Kidney (tissue), 14 donors: Measurements from ENCODE around the gene ASCL1. TPM values are rescaled to one million over a fixed set of nuclear protein-coding genes. Genes with fewer than 3 reads are reported as not detected.

ENCODE experiments used
- DNase-seq, 5 donors: peaks; one replicate each; pipeline ENCODE4 v3.0.0-alpha.2; 2013 to 2020
- FAIRE-seq: peaks from 2 replicates; lab custom pipeline; 2012; peaks lifted over from hg19 to GRCh38; lab: Jason Lieb, UNC
- H3K27ac ChIP-seq, 2 donors: one replicate each; pipeline ENCODE4 v1.7.0; 2013; ENCODE audit warnings: low read depth in 2 of 2, low read length in 2 of 2, inconsistent platforms in 1 of 2
- H3K27me3 ChIP-seq: one replicate; pipeline ENCODE4 v1.7.1; 2013; ENCODE audit warnings: low read length, inconsistent platforms; ENCODE audit not compliant: control insufficient read depth, insufficient read depth
- H3K36me3 ChIP-seq, 3 donors: one replicate each; pipeline versions ENCODE4 v1.7.0 to v1.7.1; 2013; ENCODE audit warnings: low read length in 3 of 3, control low read depth in 1 of 3, inconsistent platforms in 1 of 3; ENCODE audit not compliant: insufficient read depth in 3 of 3, control insufficient read depth in 2 of 3
- H3K4me1 ChIP-seq, 3 donors: one replicate each; pipeline versions ENCODE4 v1.7.0 to v1.7.1; 2013; ENCODE audit warnings: low read length in 3 of 3, inconsistent platforms in 1 of 3, low read depth in 1 of 3; ENCODE audit not compliant: control insufficient read depth in 2 of 3, insufficient read depth in 2 of 3
- H3K4me3 ChIP-seq, 3 donors: one replicate each; pipeline versions ENCODE4 v1.7.0 to v1.8.1; 2013; ENCODE audit warnings: low read length in 3 of 3, control low read depth in 1 of 3, inconsistent platforms in 1 of 3
- H3K9ac ChIP-seq, 3 donors: one replicate each; pipeline versions ENCODE4 v1.7.0 to v1.7.1; 2013; ENCODE audit warnings: low read length in 3 of 3, control low read depth in 1 of 3, inconsistent platforms in 1 of 3
- H3K9me3 ChIP-seq, 3 donors: one replicate each; pipeline versions ENCODE4 v1.7.0 to v1.7.1; 2013; ENCODE audit warnings: low read length in 3 of 3, control low read depth in 1 of 3, inconsistent platforms in 1 of 3; ENCODE audit not compliant: control insufficient read depth in 2 of 3, insufficient read depth in 1 of 3
- CTCF ChIP-seq: IDR thresholded peaks from 3 replicates; pipeline ENCODE4 v1.5.1; 2012; ENCODE audit warnings: mild to moderate bottlenecking, moderate library complexity, borderline replicate concordance; ENCODE audit not compliant: insufficient read depth; ENCODE audit errors: extremely low read depth
- intact Hi-C: fragments of 100-400 bp; cut with DNase I; formaldehyde crosslinking; loops from one replicate; pipeline ENCODE4 v1.11.1; 2022
- polyA plus RNA-seq: library from polyadenylated mRNA; stranded (reverse); fragments of 350-450 nt; fragmentation: Illumina TruSeq; extraction: RNeasy Lipid Tissue Mini Kit (QIAGEN cat#74804); gene quantifications from one replicate; pipeline ENCODE4 v1.2.3, GENCODE V29; 2014; ENCODE audit warnings: low read depth, low replicate concordance; ENCODE audit not compliant: insufficient read depth
- total RNA-seq: library from RNA; stranded (reverse); fragmentation: NEBNext Ultra II Directional; extraction: Animal tissue kit (Norgen Biotek cat#: 25700); gene quantifications from one replicate; pipeline ENCODE4 v1.2.1, GENCODE V29; 2021
- donor health status: control.
- donor health status: control.
- donor health status: control.
- donor health status: control.
- donor health status: control.
- donor health status: DM: yes; HTN: yes; CAD: no.
- donor health status: Normal renal cell carcinoma (clear cell type).

Gene ASCL1
- total and polyA plus RNA-seq, 2 donors from 2014 or later, result not detected

GRCh38 chr12:102964872-102965271 lies 7.4 kb downstream of the ASCL1 start:
- FAIRE-seq, result no peak

GRCh38 chr12:102965281-102966155 lies 8.0 kb downstream of the ASCL1 start:
- Histone ChIP-seq H3K4me3 (no peak overlapping the region), H3K36me3 (no peaks in the 10 kb centered on the region), H3K27ac (no peak overlapping the region), H3K4me1 (peaks cover 0 to 2% (median 0%) of the 10 kb centered on the region in 3 donors), H3K9me3 (peaks cover 0 to 10% (median 7%) of the 10 kb centered on the region in 3 donors), H3K9ac (no peak overlapping the region), H3K27me3 (peaks cover 64% of the 10 kb centered on the region)
- DNase-seq (no peak), FAIRE-seq (no peak)
- TF ChIP-seq CTCF, result no peak
- intact Hi-C loops, result no loop called here

More at GRCh38 chr12:102964872-102965271, 7.4 kb downstream of the ASCL1 start:
- intact Hi-C loops, result no loop called here
- Histone ChIP-seq H3K4me3 (no peak overlapping the region), H3K36me3 (no peaks in the 10 kb centered on the region), H3K9ac (no peak overlapping the region), H3K27ac (no peak overlapping the region), H3K9me3 (peaks cover 0 to 10% (median 7%) of the 10 kb centered on the region in 3 donors), H3K27me3 (peaks cover 67% of the 10 kb centered on the region), H3K4me1 (peaks cover 0 to 2% (median 0%) of the 10 kb centered on the region in 3 donors)
- peak in 3 of 5 donors; percentile 43 to 48 (median 43) for DNase-seq
- no peak for TF ChIP-seq CTCF

DNA sequence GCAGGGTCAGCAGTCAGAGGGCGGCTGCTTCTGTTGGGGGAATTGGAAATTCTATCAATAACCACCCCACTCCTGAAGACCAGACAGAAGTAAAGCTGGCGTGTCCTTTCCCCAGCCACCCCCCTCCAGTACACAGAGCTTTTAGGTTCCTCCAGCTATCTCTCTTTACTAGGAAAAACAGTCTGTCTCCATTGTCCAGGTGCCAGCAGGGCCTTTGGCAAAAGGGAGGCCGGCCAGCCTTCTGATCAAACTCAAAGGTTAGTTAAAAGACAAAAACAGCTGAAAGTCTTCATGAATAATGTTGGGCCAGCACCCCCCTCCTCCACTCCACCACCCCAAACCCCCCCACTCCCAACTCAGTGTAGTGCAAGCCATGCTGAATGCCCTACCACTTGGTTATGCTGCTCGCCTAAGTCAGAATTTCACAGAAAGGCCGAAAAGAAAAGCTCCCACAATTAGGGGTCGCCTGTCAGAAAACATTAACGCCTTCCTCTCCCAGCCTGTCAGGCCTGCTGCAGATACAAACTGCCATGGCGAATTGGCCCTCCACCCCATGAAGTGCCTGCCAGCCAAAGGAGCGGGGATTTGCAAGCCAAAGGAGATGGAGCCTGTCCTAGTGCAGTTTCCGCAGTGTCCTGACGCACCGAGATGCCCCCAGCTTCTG lies 8.9 kb downstream of the ASCL1 start:
- no peaks in the 10 kb centered on the region for H3K36me3 ChIP-seq
- H3K4me3 ChIP-seq, result no peak overlapping the region
- no peak overlapping the region for H3K27ac ChIP-seq
- peaks cover 0 to 10% (median 7%) of the 10 kb centered on the region in 3 donors for H3K9me3 ChIP-seq
- peaks cover 0 to 2% (median 0%) of the 10 kb centered on the region in 3 donors for H3K4me1 ChIP-seq
- peaks cover 56% of the 10 kb centered on the region for H3K27me3 ChIP-seq
- FAIRE-seq (no peak), DNase-seq (no peak)
- intact Hi-C loops, result no loop called here
- TF ChIP-seq CTCF, result no peak
- H3K9ac ChIP-seq, result no peak overlapping the region
